H1 (cell line): ENCODE data around the gene MYO5A. TPM values are rescaled to one million over a fixed set of nuclear protein-coding genes. Genes with fewer than 3 reads are reported as not detected.

Source experiments
- CTCF ChIA-PET: fragments of 300-600 bp; sonication (Branson Sonifier 250); formaldehyde crosslinking; loops from one replicate; lab custom pipeline; 2021; ENCODE audit not compliant: partially characterized antibody; lab: Charles Lee
- POLR2A ChIA-PET: fragments of 300-600 bp; sonication (Branson Sonifier 250); formaldehyde crosslinking; loops from one replicate; lab custom pipeline; 2021; ENCODE audit warnings: inconsistent platforms; ENCODE audit not compliant: partially characterized antibody; lab: Charles Lee
- DNase-seq, 2 experiments: peaks; one replicate each; pipeline versions ENCODE4 v3.0.0 to v3.0.0-alpha.2; 2010 to 2022; ENCODE audit warnings: low spot score in 2 of 2, low read depth in 1 of 2, mixed read lengths in 1 of 2
- FAIRE-seq: peaks from 2 replicates; lab custom pipeline; 2011; peaks lifted over from hg19 to GRCh38; lab: Jason Lieb, UNC
- H2AFZ ChIP-seq: 2 replicates; pipeline ENCODE4 v1.8.1; 2012; ENCODE audit warnings: low read length, inconsistent platforms
- H2AK5ac ChIP-seq: 2 replicates; pipeline ENCODE4 v1.6.1; 2013; ENCODE audit warnings: low read depth, low read length
- H2BK120ac ChIP-seq: replicated peaks from 2 replicates; pipeline ENCODE3; 2013; ENCODE audit warnings: low read depth, low read length, inconsistent platforms
- H2BK12ac ChIP-seq: 2 replicates; pipeline ENCODE4 v1.6.1; 2013; ENCODE audit warnings: low read depth, low read length
- H2BK15ac ChIP-seq: 2 replicates; pipeline ENCODE4 v1.6.1; 2013; ENCODE audit warnings: low read length
- H2BK20ac ChIP-seq: 2 replicates; pipeline ENCODE4 v1.6.1; 2013; ENCODE audit warnings: low read length
- H2BK5ac ChIP-seq: 2 replicates; pipeline ENCODE4 v1.6.1; 2013; ENCODE audit warnings: low read depth, low read length
- H3K14ac ChIP-seq: 2 replicates; pipeline ENCODE4 v1.6.1; 2013; ENCODE audit warnings: inconsistent platforms; ENCODE audit not compliant: insufficient read length
- H3K18ac ChIP-seq: 2 replicates; pipeline ENCODE4 v1.6.1; 2013; ENCODE audit warnings: low read length; ENCODE audit errors: extremely low read depth
- H3K23ac ChIP-seq: 2 replicates; pipeline ENCODE4 v1.6.1; 2013; ENCODE audit warnings: inconsistent platforms; ENCODE audit not compliant: insufficient read length
- H3K23me2 ChIP-seq: 2 replicates; pipeline ENCODE4 v1.6.1; 2013; ENCODE audit warnings: low read depth, low read length
- H3K27ac ChIP-seq: 2 replicates; pipeline ENCODE4 v1.6.1; 2011; ENCODE audit warnings: low read depth, low read length, inconsistent platforms
- H3K27me3 ChIP-seq, 4 experiments: replicated peaks in 1 of 4; 1 replicate in 1 of 4; 2 replicates in 3 of 4; pipeline versions ENCODE4 v1.6.1 to v1.8.1; 2011 to 2013; ENCODE audit warnings: low read length in 3 of 4, mild to moderate bottlenecking in 3 of 4, inconsistent platforms in 2 of 4, mixed read lengths in 2 of 4, moderate library complexity in 1 of 4; ENCODE audit not compliant: control insufficient read depth in 3 of 4, insufficient read depth in 3 of 4; ENCODE audit errors: extremely low read depth in 1 of 4
- H3K36me3 ChIP-seq, 4 experiments: 2 replicates each; pipeline versions ENCODE4 v1.6.1 to v1.8.1; 2011 to 2013; ENCODE audit warnings: mild to moderate bottlenecking in 4 of 4, low read length in 3 of 4, moderate library complexity in 2 of 4, control low read depth in 1 of 4, inconsistent platforms in 1 of 4; ENCODE audit not compliant: insufficient read depth in 4 of 4, control insufficient read depth in 2 of 4
- H3K4ac ChIP-seq: replicated peaks from 2 replicates; pipeline ENCODE3; 2013; ENCODE audit warnings: low read length, low read depth, mixed read lengths, inconsistent platforms; ENCODE audit not compliant: insufficient read length
- H3K4me1 ChIP-seq, 4 experiments: replicated peaks in 1 of 4; 1 replicate in 1 of 4; 2 replicates in 3 of 4; pipeline versions ENCODE4 v1.6.1 to v1.8.1; 2011 to 2013; ENCODE audit warnings: low read length in 3 of 4, inconsistent platforms in 2 of 4, mixed read lengths in 1 of 4; ENCODE audit not compliant: insufficient read depth in 4 of 4, control insufficient read depth in 3 of 4
- H3K4me2 ChIP-seq, 2 experiments: 2 replicates each; pipeline versions ENCODE4 v1.6.1 to v1.8.1; 2011 to 2013; ENCODE audit warnings: low read depth in 2 of 2, low read length in 2 of 2, control low read depth in 1 of 2, inconsistent platforms in 1 of 2, mild to moderate bottlenecking in 1 of 2; ENCODE audit not compliant: insufficient read depth in 1 of 2
- H3K4me3 ChIP-seq, 4 experiments: fragments of 200-600, 300-600 bp in 1 of 4; sonication (generic), shearing (Covaris generic), sonication (Bioruptor Twin) in 1 of 4; 2 replicates each; pipeline versions ENCODE4 v1.5.1 to v1.8.1; 2011 to 2016; ENCODE audit warnings: low read length in 4 of 4, low read depth in 3 of 4, control low read depth in 2 of 4, inconsistent platforms in 2 of 4, mild to moderate bottlenecking in 2 of 4, mixed read lengths in 1 of 4, moderate library complexity in 1 of 4; ENCODE audit not compliant: insufficient read depth in 2 of 4; ENCODE audit errors: extremely low read depth in 1 of 4
- H3K56ac ChIP-seq: replicated peaks from 2 replicates; pipeline ENCODE3; 2013; ENCODE audit warnings: low read depth, mild to moderate bottlenecking, mixed read lengths, low read length, inconsistent platforms; ENCODE audit not compliant: insufficient read length
- H3K79me1 ChIP-seq: 2 replicates; pipeline ENCODE4 v1.6.1; 2013; ENCODE audit warnings: low read depth, low read length, control low read depth
- H3K79me2 ChIP-seq, 2 experiments: 2 replicates each; pipeline versions ENCODE4 v1.6.1 to v1.8.1; 2012 to 2013; ENCODE audit warnings: low read length in 2 of 2, mild to moderate bottlenecking in 2 of 2, inconsistent platforms in 1 of 2; ENCODE audit not compliant: insufficient read depth in 2 of 2, control insufficient read depth in 1 of 2
- H3K9ac ChIP-seq, 4 experiments: replicated peaks in 1 of 4; 1 replicate in 1 of 4; 2 replicates in 3 of 4; pipeline versions ENCODE4 v1.6.1 to v1.8.1; 2011 to 2013; ENCODE audit warnings: low read depth in 3 of 4, low read length in 3 of 4, control low read depth in 2 of 4, mild to moderate bottlenecking in 2 of 4, moderate library complexity in 2 of 4, inconsistent platforms in 1 of 4; ENCODE audit errors: extremely low read depth in 1 of 4
- H3K9me3 ChIP-seq, 2 experiments: 2 replicates each; pipeline versions ENCODE4 v1.6.1 to v1.8.1; 2012 to 2013; ENCODE audit warnings: mild to moderate bottlenecking in 2 of 2, moderate library complexity in 2 of 2, control low read depth in 1 of 2, inconsistent platforms in 1 of 2, low read depth in 1 of 2, low read length in 1 of 2, mixed read lengths in 1 of 2; ENCODE audit not compliant: insufficient read depth in 2 of 2
- H4K20me1 ChIP-seq, 2 experiments: replicated peaks in 1 of 2; 2 replicates each; pipeline versions ENCODE3 to v1.8.1; 2011 to 2013; ENCODE audit warnings: inconsistent platforms in 2 of 2, low read length in 2 of 2, mild to moderate bottlenecking in 1 of 2; ENCODE audit not compliant: insufficient read depth in 2 of 2, control insufficient read depth in 1 of 2
- H4K5ac ChIP-seq: 2 replicates; pipeline ENCODE4 v1.6.1; 2013; ENCODE audit warnings: low read length, low read depth, mixed read lengths, inconsistent platforms; ENCODE audit not compliant: insufficient read length
- H4K8ac ChIP-seq: 2 replicates; pipeline ENCODE4 v1.8.0; 2013; ENCODE audit warnings: mild to moderate bottlenecking, moderate library complexity, low read length, inconsistent platforms; ENCODE audit not compliant: insufficient read depth; ENCODE audit errors: extremely low read depth
- H4K91ac ChIP-seq: replicated peaks from 2 replicates; pipeline ENCODE3; 2013; ENCODE audit warnings: low read length, mixed read lengths, inconsistent platforms; ENCODE audit not compliant: insufficient read length
- WGBS, 2 experiments: shearing (Covaris generic) in 1 of 2; methylation state at CpG; one replicate each; pipeline versions ENCODE4 v1.1.6 to v1.1.7; 2013 to 2015; ENCODE audit warnings: low lambda C conversion rate in 2 of 2, mixed read lengths in 2 of 2, inconsistent platforms in 1 of 2, low coverage in 1 of 2, missing lambda C conversion rate in 1 of 2; ENCODE audit not compliant: insufficient replicate concordance in 2 of 2, insufficient coverage in 1 of 2, insufficient read length in 1 of 2; ENCODE audit errors: extremely low coverage in 1 of 2, missing lambda C conversion rate in 1 of 2; 5-methylcytosine and 5-hydroxymethylcytosine counted together
- polyA plus RNA-seq, 7 experiments: library from polyadenylated mRNA; depleted of rRNA in 3 of 7; stranded (reverse) in 5 of 7; unstranded in 2 of 7; fragments of >200 nt in 5 of 7; fragments of 200-250 nt in 2 of 7; gene quantifications; 1 replicate in 5 of 7; 2 replicates in 1 of 7; 4 replicates in 1 of 7; pipeline versions ENCODE4 v1.2.1 to v1.2.3, GENCODE V29; 2011 to 2013; ENCODE audit warnings: missing spikeins in 2 of 7, mixed read lengths in 2 of 7
- total RNA-seq: library from RNA; stranded (reverse); fragmentation: NEBNext Ultra II Directional; extraction: Animal tissue kit (Norgen Biotek cat#: 25700); gene quantifications from 2 replicates; pipeline ENCODE4 v1.2.1, GENCODE V29; 2021

MYO5A gene
- total and polyA plus RNA-seq, 2 of the 8 experiments (the other 6 are each of a cell fraction or from before 2014, with no cell fraction given) = 11.4 to 24.7 TPM

DNA sequence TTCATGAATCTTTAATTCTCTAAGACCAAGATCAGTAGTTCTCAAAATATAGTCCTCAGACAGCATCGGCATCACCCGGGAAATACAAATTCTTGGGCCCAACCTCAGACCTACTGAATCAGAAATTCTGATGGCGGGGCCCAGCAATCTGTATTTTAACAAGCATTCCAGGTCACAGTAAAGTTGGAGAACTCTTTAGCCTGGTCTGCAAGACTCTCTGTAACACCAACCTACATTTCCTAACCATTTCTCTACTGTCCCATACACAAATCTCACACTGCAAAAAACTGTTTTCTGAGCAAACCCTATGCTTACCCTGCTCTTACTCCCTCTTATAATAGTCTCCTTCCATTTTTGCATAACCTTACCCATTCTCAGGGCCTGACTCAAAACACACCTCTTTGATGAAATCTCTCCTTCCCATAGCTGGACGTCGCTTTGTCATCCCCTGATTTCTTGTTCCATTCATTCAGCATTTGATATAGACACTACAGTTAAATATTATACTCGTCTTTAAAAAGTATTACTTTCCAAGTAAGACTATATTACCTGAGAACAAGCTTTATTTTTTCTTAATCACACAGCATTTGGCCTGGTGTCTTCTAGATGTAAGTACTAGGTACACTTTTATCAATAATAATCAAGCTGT, 149.8 kb downstream of the MYO5A start:
- Histone ChIP-seq H4K20me1 (no peaks in the 10 kb centered on the region), H3K9me3 (no peaks in the 10 kb centered on the region), H3K4me2 (no peak overlapping the region), H3K4me1 (no peaks in the 10 kb centered on the region), H2BK20ac (no peak overlapping the region), H3K23ac (no peak overlapping the region), H3K79me2 (no peaks in the 10 kb centered on the region), H2BK120ac (no peak overlapping the region), H2AK5ac (no peak overlapping the region), H2AFZ (no peak overlapping the region), H3K27ac (no peak overlapping the region), H3K14ac (no peak overlapping the region), H3K79me1 (no peaks in the 10 kb centered on the region), H4K5ac (no peak overlapping the region), H2BK5ac (no peak overlapping the region), H3K9ac (no peak overlapping the region), H4K91ac (no peak overlapping the region), H3K4ac (no peak overlapping the region), H2BK12ac (no peak overlapping the region), H4K8ac (no peak overlapping the region), H3K27me3 (no peaks in the 10 kb centered on the region), H3K18ac (no peak overlapping the region), H3K56ac (no peak overlapping the region), H3K23me2 (peaks cover 2% of the 10 kb centered on the region; the same call in 1 of the 2 replicates), H3K36me3 (peaks cover 3 to 25% (median 9%) of the 10 kb centered on the region in 4 experiments; a peak in 5 of 8 replicates), H3K4me3 (no peak overlapping the region), H2BK15ac (no peak overlapping the region)
- 89% methylated on average over 6 of the region's 6 CpGs; no CpG with 5 or more reads in 1 of the 2 experiments for WGBS, 2 experiments
- DNase-seq (no peak), FAIRE-seq (no peak)
- POLR2A ChIA-PET = no interaction called here
- CTCF ChIA-PET = interaction anchor here (1.0 to 1.1 kb wide), 2 partner anchors 96 to 125 kb away, joined by 3 read pairs; no protein-coding TSS in a partner anchor
